Stimulated activated CD8-positive, alpha-beta memory T cell treated with anti-CD3 and anti-CD28 coated beads, Interleukin-7, amount 100 ng/mL, for 24 hours (primary cell): Measurements from ENCODE around the gene WFDC9.
"Not testable (repeated sequence)": the region's sequence is repeated elsewhere in the genome, so short reads cannot be mapped to it uniquely, and the experiment has no call there.

Source experiments
- DNase-seq: peaks from one replicate; pipeline ENCODE4 v3.0.0-alpha.2; 2020; ENCODE audit warnings: low read depth

The WFDC9 gene

DNA sequence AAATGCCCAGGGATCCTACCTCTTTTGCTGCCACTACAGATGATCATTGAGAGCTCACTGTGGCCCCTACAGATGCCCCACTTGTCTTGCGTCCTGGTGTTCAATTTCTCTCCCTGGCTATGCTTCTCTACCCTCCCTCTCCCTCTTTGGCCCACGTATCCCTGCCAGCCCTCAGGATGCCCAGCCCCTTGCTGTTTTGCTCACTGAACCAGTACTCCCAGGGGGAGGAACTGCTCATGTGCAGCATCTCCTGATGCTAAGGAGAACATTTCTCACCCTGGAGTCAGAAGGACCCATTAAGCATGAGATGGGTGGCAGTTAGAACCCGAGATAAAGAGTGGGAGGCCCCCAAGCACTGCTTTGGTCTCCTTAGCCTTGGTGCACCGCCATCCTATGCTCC lies at the start of gene WFDC9:
TSS of gene WFDC9 (minus strand) at position 101 of the 400 bp plus-strand sequence. CDS start 21,103 bp downstream, outside the sequence.
- DNase-seq, result no peak

DNA sequence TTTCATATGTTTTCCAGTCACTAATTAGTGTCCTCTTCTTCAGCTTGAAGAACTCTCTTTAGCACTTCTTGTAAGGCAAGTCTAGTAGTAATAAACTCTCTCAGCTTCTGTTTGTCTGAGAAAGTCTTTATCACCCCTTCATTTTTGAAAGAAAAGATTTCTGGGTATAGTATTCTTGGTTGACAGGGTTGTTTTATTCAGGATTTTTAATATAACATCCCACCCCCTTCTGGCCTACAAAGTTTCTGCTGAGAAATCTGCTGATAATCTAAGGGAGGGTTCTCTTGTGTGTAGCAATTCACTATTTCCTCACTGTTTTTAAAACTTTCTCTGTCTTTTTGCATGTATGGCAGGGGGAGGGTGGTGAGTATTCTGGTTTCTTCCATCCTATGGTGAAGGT lies 48.6 kb upstream of the WFDC9 start:
- DNase-seq, result no peak

DNA sequence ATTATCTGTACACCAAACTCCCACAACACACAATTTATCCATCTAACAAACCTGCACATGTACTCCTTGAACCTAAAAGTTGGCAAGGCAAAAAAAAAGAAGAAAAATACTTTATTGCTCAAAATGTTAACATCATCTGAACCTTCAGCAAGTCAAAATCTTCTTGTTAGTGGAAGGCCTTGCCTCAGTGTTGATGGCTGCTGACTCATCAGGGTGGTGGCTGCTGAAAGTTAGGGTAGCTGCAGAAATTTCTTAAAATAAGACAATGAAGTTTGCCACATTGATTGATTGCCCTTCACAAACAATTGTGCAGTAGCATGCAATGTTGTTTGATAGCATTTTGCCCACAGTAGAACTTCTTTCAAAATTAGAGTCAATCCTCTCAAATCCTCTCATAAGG lies 41.7 kb upstream of the WFDC9 start:
- no peak for DNase-seq

DNA sequence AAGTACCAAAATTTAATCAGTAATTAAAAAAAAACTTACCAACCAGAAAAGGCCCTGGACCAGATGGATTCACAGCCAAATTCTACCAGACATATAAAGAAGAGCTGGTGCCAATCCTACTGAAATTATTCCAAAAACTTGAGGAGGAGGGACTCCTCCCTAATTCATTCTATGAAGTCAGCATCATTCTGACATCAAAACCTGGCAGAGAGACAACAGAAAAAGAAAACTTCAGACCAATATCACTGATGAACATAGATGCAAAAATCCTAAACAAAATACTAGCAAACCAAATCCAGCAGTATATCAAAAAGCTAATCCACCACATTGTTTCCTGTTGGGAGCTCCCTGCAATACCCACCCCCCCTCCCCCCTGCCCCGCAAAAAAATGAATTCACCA lies 39.1 kb upstream of the WFDC9 start, which contains the start of gene WFDC11:
TSS of gene WFDC11 (minus strand) at position 101 of the 400 bp plus-strand sequence. CDS start 19,639 bp downstream, outside the sequence.
- no peak for DNase-seq

DNA sequence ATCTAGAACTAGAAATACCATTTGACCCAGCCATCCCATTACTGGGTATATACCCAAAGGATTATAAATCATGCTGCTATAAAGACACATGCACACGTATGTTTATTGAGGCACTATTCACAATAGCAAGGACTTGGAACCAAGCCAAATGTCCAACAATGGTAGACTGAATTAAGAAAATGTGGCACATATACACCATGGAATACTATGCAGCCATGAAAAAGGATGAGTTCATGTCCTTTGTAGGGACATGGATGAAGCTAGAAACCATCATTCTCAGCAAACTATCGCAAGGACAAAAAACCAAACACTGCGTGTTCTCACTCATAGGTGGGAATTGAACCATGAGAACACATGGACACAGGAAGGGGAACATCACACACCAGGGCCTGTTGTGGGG lies 26.0 kb upstream of the WFDC9 start:
- DNase-seq, result not testable (repeated sequence)

DNA sequence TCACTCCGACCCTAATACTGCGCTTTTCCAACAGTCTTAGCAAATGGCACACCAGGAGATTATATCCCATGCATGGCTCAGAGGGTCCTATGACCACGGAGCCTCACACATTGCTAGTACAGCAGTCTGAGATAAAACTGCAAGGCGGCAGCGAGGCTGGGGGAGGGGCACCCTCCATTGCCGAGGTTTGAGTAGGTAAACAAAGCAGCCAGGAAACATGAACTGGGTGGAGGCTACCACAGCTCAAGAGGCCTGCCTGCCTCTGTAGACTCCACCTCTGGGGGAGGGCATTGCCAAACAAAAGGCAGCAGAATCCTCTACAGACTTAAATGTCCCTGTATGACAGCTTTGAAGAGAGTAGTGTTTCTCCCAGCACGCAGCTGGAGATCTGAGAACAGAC lies 20.6 kb upstream of the WFDC9 start:
- DNase-seq, result not testable (repeated sequence)

DNA sequence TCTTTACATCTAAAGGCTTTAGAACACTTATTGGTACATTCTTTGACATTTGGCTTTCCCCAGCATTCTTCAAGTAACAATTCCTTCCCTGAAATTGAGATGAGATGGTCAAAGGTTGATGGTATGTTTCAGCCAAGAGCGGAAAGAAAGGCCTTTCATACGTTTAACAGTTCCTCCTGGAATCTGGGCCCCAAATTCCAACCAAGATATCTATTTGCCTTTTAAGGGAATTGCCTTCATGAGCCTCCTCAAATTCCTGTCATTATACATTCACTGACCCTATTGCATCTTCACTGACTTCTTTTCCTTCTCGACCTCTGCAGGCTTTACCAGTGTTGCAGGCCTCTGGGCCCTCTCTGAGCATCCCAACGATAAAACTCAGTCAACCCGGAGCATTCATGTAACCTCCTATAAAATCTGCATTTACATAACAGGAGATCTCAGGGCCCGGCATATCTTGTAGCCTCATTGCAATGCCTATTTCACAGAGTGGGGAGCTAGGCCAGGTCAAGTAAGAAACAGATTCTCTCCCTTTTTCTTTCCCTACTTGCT lies 18.3 kb upstream of the WFDC9 start:
- no peak for DNase-seq

DNA sequence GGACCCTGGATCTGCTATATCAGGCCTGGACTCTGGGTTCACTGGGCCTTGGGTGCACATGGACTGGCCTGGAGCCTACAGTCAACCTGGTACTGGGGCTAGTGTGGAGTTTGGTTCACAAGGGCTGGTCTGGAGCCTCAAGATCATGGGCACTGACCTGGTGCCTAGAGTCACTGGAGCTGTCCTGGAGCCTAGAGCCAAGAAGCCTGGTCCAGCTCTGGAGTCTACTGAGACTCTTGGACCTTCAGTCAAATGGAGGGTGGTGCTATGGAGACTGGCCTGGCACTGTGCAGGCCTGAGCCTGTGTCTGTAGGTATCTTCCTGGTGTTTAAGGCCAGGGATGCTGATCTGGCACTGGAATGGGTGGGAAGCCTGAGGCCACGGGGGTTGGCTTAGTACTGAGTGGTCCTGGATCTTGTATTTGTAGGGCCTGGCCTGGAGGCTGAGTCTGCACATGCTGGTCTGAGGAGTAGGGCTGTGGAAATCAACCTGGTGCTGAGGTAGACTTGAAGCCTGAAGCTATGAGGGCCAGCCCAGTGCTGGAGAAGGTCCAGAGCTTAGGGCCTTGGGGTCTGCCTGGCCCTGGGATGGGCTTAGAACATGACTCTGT lies 16.5 kb upstream of the WFDC9 start:
- DNase-seq, result no peak

DNA sequence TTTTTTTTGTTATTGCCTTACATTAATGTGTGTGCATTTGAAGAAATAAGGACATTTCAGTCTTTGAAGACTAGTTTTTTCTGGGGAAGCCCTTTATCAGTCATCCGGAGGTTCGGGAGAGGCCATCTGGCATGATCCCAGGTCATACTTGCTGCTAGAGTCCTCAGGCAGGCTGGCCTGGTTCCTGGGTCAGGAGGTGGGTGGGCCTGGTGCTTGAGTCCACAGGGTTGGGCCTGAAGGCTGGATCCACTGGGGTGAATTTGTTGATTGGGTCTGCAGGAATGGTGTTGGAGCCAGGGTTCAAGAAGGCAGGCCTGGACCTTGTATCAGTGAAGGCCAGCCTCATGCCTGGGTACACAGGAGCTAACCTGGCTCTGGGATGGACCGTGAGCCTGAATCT lies 15.8 kb upstream of the WFDC9 start:
- DNase-seq, result no peak

DNA sequence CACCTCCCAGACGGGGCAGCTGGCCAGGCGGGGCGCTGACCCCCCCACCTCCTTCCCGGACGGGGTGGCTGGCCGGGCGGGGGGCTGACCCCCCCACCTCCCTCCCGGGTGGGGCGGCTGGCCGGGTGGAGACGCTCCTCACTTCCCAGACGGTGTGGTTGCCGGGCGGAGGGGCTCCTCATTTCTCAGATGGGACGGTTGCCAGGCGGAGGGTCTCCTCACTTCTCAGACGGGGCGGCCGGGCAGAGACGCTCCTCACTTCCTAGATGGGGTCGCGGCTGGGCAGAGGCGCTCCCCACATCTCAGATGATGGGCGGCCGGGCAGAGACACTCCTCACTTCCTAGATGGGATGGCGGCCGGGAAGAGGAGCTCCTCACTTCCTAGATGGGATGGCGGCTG lies 14.8 kb upstream of the WFDC9 start:
- DNase-seq, result not testable (repeated sequence)

DNA sequence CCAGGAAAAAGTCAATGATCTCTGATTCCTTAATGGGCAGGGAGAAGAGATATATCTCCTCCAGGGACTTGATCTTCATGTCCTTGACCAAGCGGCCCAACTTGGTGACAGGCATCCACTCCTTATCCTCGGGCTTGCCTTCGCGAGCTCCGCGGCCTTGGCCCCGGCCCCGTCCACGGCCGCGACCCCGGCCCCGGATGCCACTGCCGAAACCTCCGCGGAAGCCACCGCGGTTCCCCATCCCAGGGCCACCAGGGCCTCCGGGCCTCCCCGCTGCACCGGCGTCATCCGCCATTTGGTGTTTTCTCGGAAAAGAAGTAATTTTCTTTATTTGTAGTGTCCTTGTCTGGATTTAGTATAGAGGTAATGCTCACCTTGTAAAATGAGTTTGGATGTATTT lies 10.0 kb upstream of the WFDC9 start:
- not testable (repeated sequence) for DNase-seq

DNA sequence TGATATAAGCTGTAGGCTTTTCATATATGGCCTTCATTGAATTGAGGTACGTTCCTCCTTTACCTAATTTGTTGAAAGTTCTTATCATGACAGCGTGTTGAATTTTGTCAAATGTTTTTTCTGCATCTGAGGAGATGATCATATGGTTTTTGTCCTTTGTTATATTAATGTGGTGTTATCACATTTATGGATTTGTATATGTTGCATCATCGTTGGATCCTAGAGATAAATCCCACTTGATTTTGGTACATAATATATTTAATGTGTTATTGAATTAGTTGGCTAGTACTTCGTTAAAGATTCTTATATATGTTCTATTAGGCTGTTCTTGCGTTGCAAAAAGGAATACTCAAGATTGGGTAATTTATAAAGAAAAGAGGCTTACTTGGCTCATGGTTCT lies 8.6 kb upstream of the WFDC9 start:
- DNase-seq, result no peak

DNA sequence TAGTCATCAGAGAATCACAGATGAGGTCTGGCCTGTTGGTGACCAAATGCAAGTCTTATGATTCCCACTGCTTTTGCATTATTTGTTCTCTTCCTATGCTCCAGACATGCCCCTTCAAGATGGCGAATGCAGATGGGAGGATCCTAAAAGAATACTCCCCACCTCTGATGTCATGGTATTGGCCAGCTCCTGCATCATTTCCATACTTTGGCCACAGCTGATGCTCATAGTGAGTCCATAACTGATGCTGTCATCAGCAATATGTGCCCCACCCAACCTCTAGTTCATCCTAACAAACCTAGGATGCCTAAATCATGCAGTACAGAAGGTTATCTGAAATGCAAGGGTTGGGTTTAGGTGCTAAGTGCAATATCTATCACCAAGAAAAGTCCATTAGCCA lies 5.4 kb upstream of the WFDC9 start:
- DNase-seq, result no peak

DNA sequence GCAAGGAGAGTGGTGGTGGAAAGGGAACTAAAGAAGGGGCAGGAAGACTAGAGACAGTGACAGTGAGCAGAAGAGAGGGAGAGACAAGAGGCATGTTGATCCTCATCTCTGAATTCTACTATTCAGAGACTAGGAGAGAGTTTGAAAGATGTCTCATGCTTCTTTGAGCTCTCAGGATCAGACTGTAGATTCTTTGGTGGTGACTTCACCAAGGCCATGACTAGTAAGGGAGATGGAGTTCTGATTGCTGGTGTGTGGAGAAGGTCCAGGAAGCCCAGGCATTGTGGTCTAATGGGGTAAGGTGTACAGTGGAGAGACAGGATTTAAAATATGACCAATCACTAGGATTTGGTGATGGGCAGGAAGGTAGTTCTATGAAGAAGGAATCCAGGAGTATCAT lies 713 bp downstream of the WFDC9 start:
- DNase-seq, result no peak

DNA sequence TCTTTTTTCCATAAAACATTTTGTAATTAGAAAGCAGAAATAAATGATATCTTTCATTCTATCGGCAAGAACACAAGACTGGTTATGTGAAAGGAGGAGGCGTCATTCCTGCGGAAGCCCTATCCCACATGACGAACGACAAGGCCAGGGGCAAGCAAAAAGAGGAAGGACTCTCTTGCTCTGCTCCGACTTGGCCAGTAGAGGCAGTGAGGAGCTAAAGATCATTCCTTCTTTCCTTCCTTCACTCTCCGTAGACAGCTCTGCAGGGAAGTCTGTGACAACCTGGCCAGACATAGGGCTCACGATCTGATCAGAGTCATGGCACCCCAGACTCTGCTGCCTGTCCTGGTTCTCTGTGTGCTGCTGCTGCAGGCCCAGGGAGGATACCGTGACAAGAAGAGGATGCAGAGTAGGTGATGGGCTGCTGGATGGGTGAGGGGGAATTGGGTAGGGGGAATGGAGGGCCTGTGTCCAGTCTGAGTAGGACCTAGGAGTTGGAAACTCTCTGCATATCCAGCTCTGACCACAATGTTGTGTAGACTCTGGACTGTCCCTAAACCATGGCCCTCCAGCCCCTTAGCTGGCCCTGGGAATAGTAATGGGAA lies 1.5 kb downstream of the WFDC9 start, which contains the start of gene WFDC10A:
TSS of gene WFDC10A (plus strand) at position 244 of the 605 bp plus-strand sequence. CDS start at position 319, 75 bp downstream.
- DNase-seq, result peak; percentile 2

DNA sequence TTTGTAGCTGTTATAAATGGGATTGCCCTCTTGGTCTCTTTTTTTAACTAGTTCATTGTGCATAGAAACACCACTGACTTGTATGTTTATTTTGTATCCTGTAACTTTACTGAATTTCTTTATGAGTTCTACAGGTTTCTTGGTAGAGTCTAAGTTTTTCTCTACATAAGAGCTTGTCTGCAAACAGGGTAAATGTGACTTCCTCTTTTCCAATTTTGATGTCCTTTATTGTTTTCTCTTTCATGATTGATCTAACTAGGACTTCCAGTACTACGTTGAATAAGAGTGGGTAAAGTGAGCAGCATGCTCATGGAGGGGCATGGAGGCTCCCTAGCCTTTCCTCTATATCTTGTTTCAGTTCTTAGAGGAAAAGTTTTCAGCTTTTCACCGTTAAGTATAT lies 4.5 kb downstream of the WFDC9 start:
- DNase-seq, result no peak

DNA sequence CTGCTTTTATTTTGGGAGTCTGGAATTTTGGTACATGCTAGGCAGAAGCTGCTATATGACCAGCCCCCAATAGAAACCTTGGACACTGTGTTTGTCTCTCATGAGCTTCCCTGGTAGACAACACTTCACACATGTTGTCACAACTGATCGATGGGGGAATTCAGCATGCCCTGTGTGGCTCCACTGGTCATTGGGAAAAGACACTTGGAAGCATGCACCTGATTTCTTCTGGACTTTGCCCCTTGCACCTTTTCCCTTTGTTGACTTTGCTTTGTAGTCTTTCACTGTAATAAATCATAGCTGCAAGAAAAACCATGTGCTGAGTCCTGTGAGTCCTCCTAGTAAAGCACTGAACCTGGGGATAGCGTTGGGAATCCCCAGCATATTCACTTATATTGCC lies 9.5 kb downstream of the WFDC9 start:
- DNase-seq, result no peak

DNA sequence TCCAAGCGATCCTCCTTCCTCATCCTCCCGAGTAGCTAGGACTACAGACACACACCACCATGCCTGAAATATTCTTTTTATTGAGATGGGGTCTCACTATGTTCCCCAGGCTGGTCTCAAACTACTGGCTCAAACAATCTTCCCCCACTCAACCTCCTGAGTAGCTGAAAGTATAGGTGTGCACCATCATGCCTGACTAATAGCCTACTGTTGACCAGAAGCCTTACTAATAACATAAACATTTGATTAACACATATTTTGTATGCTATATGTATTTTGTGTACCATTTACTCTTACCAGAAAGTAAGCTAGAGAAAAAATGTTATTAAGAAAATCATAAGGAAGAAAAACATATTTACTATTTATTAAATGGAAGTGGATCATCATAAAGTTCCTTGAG lies 13.5 kb downstream of the WFDC9 start:
- no peak for DNase-seq

DNA sequence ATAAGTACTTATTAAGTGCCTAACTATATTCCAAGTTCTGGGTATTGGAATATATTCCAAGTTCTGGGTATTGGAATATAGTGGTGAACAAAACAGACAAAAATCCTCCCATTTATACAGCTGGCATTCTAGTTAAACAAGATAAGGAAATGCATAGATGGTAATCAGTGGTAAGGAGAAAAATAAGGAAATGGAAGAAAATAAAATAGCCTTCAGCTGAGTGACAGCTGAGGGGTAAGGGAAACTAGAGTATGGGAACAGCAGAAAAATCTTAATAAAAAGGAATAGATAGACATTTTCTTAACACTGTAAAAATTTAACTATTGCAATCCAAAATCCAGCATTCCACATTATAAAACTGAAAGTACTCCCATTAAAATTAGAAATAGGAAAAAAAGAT lies 18.8 kb downstream of the WFDC9 start:
- DNase-seq, result no peak

DNA sequence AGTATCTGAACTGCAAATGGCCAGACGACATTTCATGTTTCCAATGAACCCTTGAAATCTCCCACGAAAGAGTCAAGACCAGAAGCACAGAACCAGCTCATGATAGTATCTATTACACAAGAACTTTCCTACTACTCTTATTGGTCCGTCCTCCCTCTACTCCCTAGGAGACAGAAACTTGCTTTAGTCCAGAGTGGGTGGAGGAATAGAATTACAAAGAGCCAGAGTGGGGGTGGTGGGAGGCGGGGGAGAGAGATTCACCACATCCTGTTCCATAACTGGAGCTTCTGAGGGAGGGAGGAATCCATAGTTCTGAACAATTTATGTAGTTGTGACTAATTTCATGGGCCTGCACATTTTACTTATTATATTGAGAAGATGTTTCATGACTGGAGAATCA lies 20.0 kb downstream of the WFDC9 start:
- DNase-seq, result peak; percentile 3

DNA sequence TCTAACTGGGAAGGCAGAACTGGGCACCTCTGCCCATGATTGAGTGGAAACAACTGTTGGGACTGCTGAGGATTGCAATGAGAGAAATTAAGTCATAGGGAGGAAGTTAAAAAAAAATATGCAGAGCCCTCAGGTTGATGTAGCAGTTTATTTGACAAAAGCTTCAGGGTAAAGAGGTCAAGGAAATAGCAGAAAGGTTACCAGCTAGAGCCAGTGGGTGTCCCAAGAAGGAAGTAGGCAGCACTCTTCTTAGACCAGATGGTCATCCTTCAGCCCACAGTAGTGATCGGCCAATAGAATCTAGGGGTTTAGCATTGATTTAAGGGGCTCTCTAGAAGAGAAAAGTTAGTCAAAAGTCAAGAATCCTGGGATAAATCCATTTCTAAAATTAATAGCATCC lies 23.3 kb downstream of the WFDC9 start:
- no peak for DNase-seq

DNA sequence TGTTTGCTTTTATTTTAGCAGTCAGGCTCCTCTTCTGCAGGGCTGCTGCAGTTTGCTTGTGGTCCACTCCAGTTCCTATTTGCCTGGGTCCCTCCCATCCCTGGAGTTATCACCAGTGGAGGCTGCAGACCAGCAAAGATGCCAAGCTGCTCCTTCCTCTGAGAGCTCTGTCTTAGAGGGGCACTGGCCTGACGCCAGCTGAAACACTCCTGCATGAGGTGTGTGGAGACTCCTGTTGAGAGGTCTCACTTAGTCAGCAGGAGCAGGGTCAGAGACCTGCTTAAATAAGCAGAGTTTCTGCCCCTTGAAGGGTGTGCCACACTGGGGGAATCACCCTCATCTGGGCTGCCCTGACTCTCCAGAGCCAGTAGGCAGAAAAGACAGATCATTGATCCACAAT lies 35.8 kb downstream of the WFDC9 start:
- no peak for DNase-seq

DNA sequence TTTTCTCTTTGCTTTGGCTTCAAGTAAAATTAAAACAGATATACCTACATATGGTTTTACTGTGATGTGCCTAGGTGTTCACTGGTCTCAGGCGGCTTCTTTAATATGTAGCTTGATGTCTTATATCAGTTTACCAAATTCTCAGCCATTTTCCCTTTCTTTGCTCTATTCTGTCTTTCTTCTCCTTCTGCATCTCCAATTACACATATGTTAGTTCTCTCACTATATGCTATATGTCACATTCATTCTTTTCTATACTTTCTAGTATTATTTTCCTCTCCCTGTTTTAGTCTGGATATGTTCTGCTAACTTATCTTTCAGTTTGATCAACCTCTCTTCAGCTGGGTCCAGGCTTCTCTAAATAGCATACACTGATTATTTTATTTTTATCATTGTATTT lies 37.6 kb downstream of the WFDC9 start:
- DNase-seq, result no peak
